ENCODE measurements around the gene CSF3R.
"Not testable (repeated sequence)": the region's sequence is repeated elsewhere in the genome, so short reads cannot be mapped to it uniquely, and the experiment has no call there.

The CSF3R gene

DNA sequence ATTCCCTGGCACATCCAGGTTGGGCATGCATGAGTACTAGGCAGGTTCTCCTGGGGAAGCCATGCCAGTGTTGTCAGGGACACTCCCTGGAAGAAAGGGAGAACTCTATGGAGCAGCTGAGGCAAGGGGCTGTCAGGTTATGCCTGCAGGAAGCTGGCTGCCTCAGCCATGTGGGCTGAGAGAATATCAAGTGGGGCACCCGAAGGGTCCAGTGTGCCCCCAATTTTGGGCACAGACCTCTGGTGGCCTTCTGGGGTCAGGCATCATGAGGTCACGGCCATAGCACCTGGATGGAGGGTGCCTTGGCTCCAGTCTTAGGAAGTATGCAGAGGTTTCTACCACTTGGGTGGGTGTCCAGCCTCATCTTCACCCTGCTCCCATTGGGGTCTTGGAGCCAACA, 2.6 kb downstream of the CSF3R start:
- no peak for TF ChIP-seq CTCF (IDR thresholded peaks at IDR 0.05; ENCODE audit: low read depth, low read length)
- H3K4me3 ChIP-seq (ENCODE audit: low read depth, low read length), result no peak overlapping the region

DNA sequence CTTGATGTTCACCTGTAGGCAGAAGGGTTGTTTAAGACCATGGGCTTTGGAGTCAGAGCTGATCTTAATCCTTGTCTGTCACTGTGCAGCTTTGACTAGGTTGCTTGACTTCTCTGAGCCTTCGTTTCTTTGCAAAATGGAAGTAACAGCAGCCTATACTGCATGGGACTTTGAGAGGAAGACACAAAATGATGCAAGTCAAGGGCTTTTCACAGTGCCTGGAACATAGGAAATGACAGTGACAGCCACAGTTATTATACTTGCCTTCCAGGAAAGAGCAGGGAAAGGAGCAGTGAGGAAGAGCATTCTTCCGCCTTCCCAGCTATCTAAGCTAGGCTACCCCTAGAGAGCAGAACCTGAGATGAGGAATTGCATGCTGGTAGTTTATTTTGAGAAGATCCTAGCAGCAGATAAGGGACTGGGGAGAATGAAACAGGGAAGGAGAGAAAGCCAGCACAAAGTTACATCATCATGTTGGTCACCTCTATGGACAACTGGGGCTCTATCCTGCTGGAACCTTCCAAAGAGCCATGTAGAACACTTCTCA, 3.1 kb downstream of the CSF3R start:
- no peak overlapping the region for H3K4me3 ChIP-seq (ENCODE audit: low read depth, low read length)
- no peak for TF ChIP-seq CTCF (IDR thresholded peaks at IDR 0.05; ENCODE audit: low read depth, low read length)

DNA sequence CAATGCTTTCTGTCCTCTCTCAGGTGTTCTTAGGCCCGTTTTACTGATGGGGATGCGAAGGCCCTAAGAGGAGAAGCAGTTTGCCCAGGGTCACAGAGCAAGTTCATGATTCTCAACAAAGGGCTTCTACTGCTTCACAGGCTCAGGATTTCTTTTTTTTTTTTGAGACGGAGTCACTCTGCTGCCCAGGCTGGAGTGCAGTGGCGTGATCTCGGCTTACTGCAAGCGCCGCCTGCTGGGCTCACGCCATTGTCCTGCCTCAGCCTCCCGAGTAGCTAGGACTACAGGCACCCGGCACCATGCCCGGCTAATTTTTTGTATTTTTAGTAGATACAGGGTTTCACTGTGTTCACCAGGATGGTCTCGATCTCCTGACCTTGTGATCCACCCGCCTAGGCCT, 5.1 kb downstream of the CSF3R start:
- not testable (repeated sequence) for H3K4me3 ChIP-seq (ENCODE audit: low read depth, low read length)

DNA sequence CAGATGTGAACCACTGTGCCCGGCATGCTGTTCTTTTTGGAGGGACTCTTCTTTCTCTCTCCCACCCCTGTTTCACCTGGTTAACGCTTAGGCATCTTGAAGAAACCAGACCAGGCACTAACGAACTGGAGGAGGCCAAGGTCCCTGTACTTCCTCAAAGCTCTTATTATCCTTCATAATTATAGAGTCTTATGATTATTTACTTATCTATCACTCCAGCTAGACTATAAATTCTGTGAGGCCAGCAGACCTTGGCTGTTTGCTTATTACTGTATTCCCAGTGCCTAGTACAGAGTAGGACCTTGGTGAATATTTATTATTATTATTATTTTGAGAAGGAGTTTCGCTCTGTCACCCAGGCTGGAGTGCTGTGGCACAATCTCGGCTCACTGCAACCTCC, 5.8 kb downstream of the CSF3R start:
- TF ChIP-seq CTCF (IDR thresholded peaks at IDR 0.05; ENCODE audit: low read depth, low read length), result no peak
- H3K4me3 ChIP-seq (ENCODE audit: low read depth, low read length), result no peak overlapping the region

DNA sequence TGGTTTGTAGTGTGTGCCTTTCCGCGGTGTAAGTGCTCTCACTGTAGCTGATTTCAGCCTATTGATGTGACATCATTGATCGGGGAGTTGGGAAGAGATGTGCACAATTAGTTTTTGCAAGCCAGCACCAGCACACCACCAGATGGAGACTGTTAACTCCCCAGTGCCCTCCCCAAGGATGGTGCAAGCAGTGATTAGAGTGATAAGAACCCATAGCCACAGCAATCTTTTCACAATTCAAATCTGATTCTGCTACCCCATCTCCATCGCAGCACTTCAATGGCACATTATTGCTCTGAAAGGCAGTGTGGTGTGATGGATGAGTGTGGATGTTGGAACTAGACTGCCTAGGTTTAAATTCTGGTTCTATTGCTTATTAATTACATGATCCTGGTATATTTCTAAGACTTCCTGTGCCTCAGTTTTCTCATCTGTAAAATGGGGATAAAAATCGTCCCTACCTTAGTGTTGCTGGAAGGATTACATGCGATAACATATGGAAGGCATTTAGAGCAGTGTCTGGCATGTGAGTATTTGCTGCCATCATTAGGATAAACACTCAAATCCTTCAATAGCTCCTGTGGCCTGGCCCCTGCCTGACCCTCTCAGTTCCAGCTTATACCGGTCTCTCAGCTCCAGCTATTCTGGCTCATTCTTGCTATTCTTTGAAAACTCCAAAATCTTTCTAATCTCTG, 6.7 kb downstream of the CSF3R start:
- H3K4me3 ChIP-seq (ENCODE audit: low read depth, low read length), result no peak overlapping the region
- no peak for TF ChIP-seq CTCF (IDR thresholded peaks at IDR 0.05; ENCODE audit: low read depth, low read length)

GRCh38 chr1:36475341-36475740, 7.4 kb downstream of the CSF3R start:
- H3K4me3 ChIP-seq (ENCODE audit: low read depth, low read length), result no peak overlapping the region
- TF ChIP-seq CTCF (IDR thresholded peaks at IDR 0.05; ENCODE audit: low read depth, low read length), result no peak

DNA sequence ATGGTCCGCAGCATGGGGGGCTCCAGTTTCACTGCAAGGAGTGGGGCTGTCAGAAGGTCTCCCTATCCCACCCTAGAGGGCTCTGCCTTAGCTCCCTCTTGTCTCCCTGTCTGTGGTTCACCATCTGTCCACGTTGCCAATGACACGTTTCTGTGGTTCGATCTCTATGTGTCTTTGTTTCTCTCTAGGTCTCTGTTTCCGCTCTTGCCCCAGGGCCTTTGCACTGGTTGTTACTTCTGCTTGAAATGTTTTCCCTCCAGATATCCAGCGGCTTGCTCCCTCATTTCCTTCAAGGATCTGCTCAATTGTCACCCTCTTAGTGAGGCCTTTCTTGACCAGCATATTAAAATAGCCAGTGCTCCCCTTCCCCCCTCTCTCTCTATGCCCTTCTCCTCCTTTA, 10.1 kb downstream of the CSF3R start:
- H3K4me3 ChIP-seq (ENCODE audit: low read depth, low read length), result no peak overlapping the region
- TF ChIP-seq CTCF (IDR thresholded peaks at IDR 0.05; ENCODE audit: low read depth, low read length), result no peak

Data from WI38 (cell line).